HCT116 (cell line): ENCODE results near the gene IL19. TPM values are rescaled to one million over a fixed set of nuclear protein-coding genes. Genes with fewer than 3 reads are reported as not detected.

Experiments used
- ATAC-seq: fragments of 200-7000 bp; cut with Tn5 transposase; 2 replicates; pipeline ENCODE4 v1.9.1; 2020; ENCODE audit warnings: mild to moderate bottlenecking, moderate library complexity
- BruUV-seq: library from RNA; stranded (reverse); fragments of 400-500 nt; replicated peaks from 2 replicates; lab custom pipeline; 2021; lab: Mats Ljungman, UMichigan
- CTCF ChIA-PET: fragments of 300-600 bp; sonication (Branson Sonifier 250); formaldehyde crosslinking; loops from one replicate; lab custom pipeline; 2021; ENCODE audit warnings: antibody characterized with exemption; lab: Charles Lee
- POLR2A ChIA-PET: fragments of 300-600, 350-600 bp; sonication (Branson Sonifier 250); formaldehyde crosslinking; loops from one replicate; lab custom pipeline; 2021; ENCODE audit warnings: antibody characterized with exemption; lab: Charles Lee
- RAD21 ChIA-PET, 2 experiments: fragments of 300-600 bp; sonication (Branson Sonifier 250); formaldehyde crosslinking; loops; one replicate each; lab custom pipeline; 2023; ENCODE audit warnings: low total read pairs in 2 of 2; ENCODE audit not compliant: uncharacterized antibody in 2 of 2, unreplicated experiment in 2 of 2, low non-redundant PET in 1 of 2; lab: Charles Lee
- DNase-seq: peaks from one replicate; pipeline ENCODE4 v3.0.0-alpha.2; 2010; ENCODE audit warnings: low read depth, low spot score
- H2AFZ ChIP-seq: fragments of 200-600 bp; shearing (Covaris generic), sonication (generic); 2 replicates; pipeline ENCODE4 v1.6.1; 2017; ENCODE audit warnings: low read depth, mixed run types, mixed read lengths, antibody characterized with exemption, low read length; ENCODE audit not compliant: poor library complexity, severe bottlenecking
- H3K27ac ChIP-seq: 2 replicates; pipeline ENCODE4 v1.5.1; 2012; ENCODE audit warnings: low read depth, low read length
- H3K27me3 ChIP-seq: fragments of 200-600 bp; sonication (generic); 2 replicates; pipeline ENCODE4 v1.6.1; 2016; ENCODE audit warnings: mixed run types, low read length, mixed read lengths; ENCODE audit not compliant: insufficient read depth
- H3K36me3 ChIP-seq, 2 experiments: fragments of 200-500 bp in 1 of 2; fragments of 200-600 bp in 1 of 2; sonication (Bioruptor generic) in 1 of 2; sonication (generic) in 1 of 2; 2 replicates each; pipeline versions ENCODE4 v1.5.1 to v1.6.1; 2014 to 2016; ENCODE audit warnings: low read length in 2 of 2, inconsistent platforms in 1 of 2, mixed read lengths in 1 of 2, mixed run types in 1 of 2; ENCODE audit not compliant: insufficient read depth in 2 of 2, control insufficient read depth in 1 of 2
- H3K4me1 ChIP-seq, 2 experiments: fragments of 200-600 bp in 1 of 2; sonication (generic) in 1 of 2; 2 replicates each; pipeline versions ENCODE4 v1.5.1 to v1.6.1; 2012 to 2017; ENCODE audit warnings: low read length in 2 of 2, inconsistent platforms in 1 of 2, mild to moderate bottlenecking in 1 of 2, mixed read lengths in 1 of 2, mixed run types in 1 of 2, moderate library complexity in 1 of 2; ENCODE audit not compliant: insufficient read depth in 2 of 2, control insufficient read depth in 1 of 2
- H3K4me2 ChIP-seq: fragments of 200-600 bp; sonication (generic); 2 replicates; pipeline ENCODE4 v1.6.1; 2017; ENCODE audit warnings: mixed run types, low read length, mixed read lengths
- H3K4me3 ChIP-seq, 2 experiments: fragments of 200-600 bp in 1 of 2; sonication (generic) in 1 of 2; replicated peaks in 1 of 2; 2 replicates each; pipeline ENCODE4 v1.5.1; 2011 to 2016; ENCODE audit warnings: low read length in 2 of 2, control low read depth in 1 of 2, low read depth in 1 of 2, mild to moderate bottlenecking in 1 of 2, mixed read lengths in 1 of 2, mixed run types in 1 of 2
- H3K79me2 ChIP-seq: fragments of 200-600 bp; sonication (generic); 2 replicates; pipeline ENCODE4 v1.6.1; 2017; ENCODE audit warnings: mild to moderate bottlenecking, mixed run types, low read length, moderate library complexity, mixed read lengths; ENCODE audit not compliant: insufficient read depth
- H3K9ac ChIP-seq: fragments of 200-600 bp; sonication (generic); 2 replicates; pipeline ENCODE4 v1.6.1; 2016; ENCODE audit warnings: low read length, mixed read lengths
- H3K9me2 ChIP-seq: fragments of 200-600 bp; sonication (generic), shearing (Covaris generic); 2 replicates; pipeline ENCODE4 v1.6.1; 2017; ENCODE audit warnings: mixed run types, mild to moderate bottlenecking, moderate library complexity; ENCODE audit not compliant: insufficient read depth
- H3K9me3 ChIP-seq, 2 experiments: fragments of 200-500 bp in 1 of 2; fragments of 200-600 bp in 1 of 2; sonication (Bioruptor generic) in 1 of 2; sonication (generic) in 1 of 2; 2 replicates each; pipeline ENCODE4 v1.6.1; 2014 to 2017; ENCODE audit warnings: low read length in 2 of 2, mixed read lengths in 2 of 2, inconsistent platforms in 1 of 2, low read depth in 1 of 2, mild to moderate bottlenecking in 1 of 2, mixed run types in 1 of 2, moderate library complexity in 1 of 2; ENCODE audit not compliant: control insufficient read depth in 1 of 2, insufficient read depth in 1 of 2
- H4K20me1 ChIP-seq: fragments of 200-600 bp; sonication (generic), shearing (Covaris generic); 2 replicates; pipeline ENCODE4 v1.6.1; 2017; ENCODE audit warnings: mixed run types, mild to moderate bottlenecking, moderate library complexity; ENCODE audit not compliant: insufficient read depth
- CBX3 ChIP-seq: IDR thresholded peaks from 2 replicates; pipeline ENCODE4 v1.6.1; 2012; ENCODE audit warnings: low read depth
- CTCF ChIP-seq, 3 experiments: fragments of 200-600 bp in 1 of 3; sonication (generic) in 1 of 3; IDR thresholded peaks in 2 of 3; conservative IDR thresholded peaks in 1 of 3; 2 replicates each; pipeline ENCODE4 v1.5.1; 2012 to 2017; ENCODE audit warnings: low read depth in 2 of 3, low read length in 2 of 3, antibody characterized with exemption in 1 of 3, borderline replicate concordance in 1 of 3, control low read depth in 1 of 3, mild to moderate bottlenecking in 1 of 3, mixed read lengths in 1 of 3, mixed run types in 1 of 3, moderate library complexity in 1 of 3; ENCODE audit not compliant: insufficient read depth in 1 of 3
- EZH2phosphoT487 ChIP-seq: fragments of 200-600 bp; IDR thresholded peaks from 2 replicates; pipeline ENCODE4 v1.6.1; 2018; ENCODE audit warnings: antibody characterized with exemption, borderline replicate concordance
- FOSL1 ChIP-seq: IDR thresholded peaks from 2 replicates; pipeline ENCODE4 v1.6.1; 2012; ENCODE audit warnings: low read depth
- JUND ChIP-seq: IDR thresholded peaks from 2 replicates; pipeline ENCODE4 v1.6.1; 2012
- POLR2AphosphoS5 ChIP-seq: IDR thresholded peaks from 2 replicates; pipeline ENCODE4 v1.6.1; 2011; ENCODE audit warnings: mild to moderate bottlenecking, low read depth, low read length, moderate library complexity
- RAD21 ChIP-seq: IDR thresholded peaks from 2 replicates; pipeline ENCODE4 v1.6.1; 2012; ENCODE audit warnings: low read depth, mild to moderate bottlenecking
- REST ChIP-seq: IDR thresholded peaks from 2 replicates; pipeline ENCODE4 v1.6.1; 2012; ENCODE audit warnings: low read depth
- SP1 ChIP-seq: IDR thresholded peaks from 2 replicates; pipeline ENCODE4 v1.6.1; 2012; ENCODE audit warnings: low read depth
- SRF ChIP-seq: IDR thresholded peaks from 2 replicates; pipeline ENCODE4 v1.6.1; 2012; ENCODE audit warnings: low read depth
- TCF7L2 ChIP-seq: IDR thresholded peaks from 2 replicates; pipeline ENCODE4 v1.7.0; 2011; ENCODE audit warnings: borderline replicate concordance, inconsistent platforms; ENCODE audit not compliant: insufficient read depth, insufficient read length; ENCODE audit errors: extremely low read depth
- YY1 ChIP-seq: IDR thresholded peaks from 2 replicates; pipeline ENCODE4 v1.6.1; 2011; ENCODE audit warnings: low read length, low read depth, moderate library complexity, mild to moderate bottlenecking; ENCODE audit not compliant: insufficient replicate concordance; ENCODE audit errors: extremely low read depth
- intact Hi-C: fragments of 100-400 bp; cut with micrococcal nuclease; formaldehyde crosslinking; loops from 2 replicates; pipeline ENCODE4 v1.10.0; 2022
- total RNA-seq: library from RNA; stranded (reverse); gene quantifications from one replicate; pipeline ENCODE4 v1.2.1, GENCODE V29; 2021; ENCODE audit not compliant: unreplicated experiment
- TF ChIP-seq, protein P1 (sequence below): IDR thresholded peaks from 2 replicates; pipeline ENCODE4 v1.6.1; 2012
- TF ChIP-seq, protein P2 (sequence below): IDR thresholded peaks from 2 replicates; pipeline ENCODE4 v1.6.1; 2011; ENCODE audit warnings: mild to moderate bottlenecking, low read length, moderate library complexity; ENCODE audit not compliant: insufficient replicate concordance; ENCODE audit errors: extremely low read depth

Gene IL19
- total RNA-seq, 1 experiment from 2014 or later = not detected

DNA sequence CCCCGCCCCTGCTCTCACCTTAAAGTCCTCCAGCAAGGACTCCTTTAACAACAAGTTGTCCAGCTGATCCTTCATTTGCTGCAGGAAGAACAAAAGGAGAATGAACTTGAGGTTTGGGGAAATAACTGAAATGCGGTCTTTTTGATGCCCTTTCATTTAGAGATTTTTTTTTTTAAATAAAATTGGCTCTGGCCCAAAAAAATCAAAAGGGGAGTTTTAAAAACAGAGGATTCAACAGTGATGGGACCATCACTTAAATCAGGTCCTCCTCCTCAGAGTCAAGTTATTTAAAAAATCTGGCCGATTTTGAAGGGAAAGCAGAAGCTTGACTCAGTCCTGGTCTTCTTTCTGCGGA lies 742 bp downstream of the IL19 start:
- Histone ChIP-seq H4K20me1 (no peaks in the 10 kb centered on the region), H3K4me3 (no peak overlapping the region), H3K27ac (no peak overlapping the region), H3K9ac (no peak overlapping the region), H2AFZ (no peak overlapping the region), H3K9me2 (no peaks in the 10 kb centered on the region), H3K36me3 (no peaks in the 10 kb centered on the region), H3K79me2 (no peaks in the 10 kb centered on the region), H3K9me3 (no peaks in the 10 kb centered on the region), H3K4me1 (peaks cover 0 to 3% of the 10 kb centered on the region in 2 experiments; a peak in 2 of 4 replicates), H3K4me2 (no peak overlapping the region), H3K27me3 (peaks cover 23% of the 10 kb centered on the region; the same call in 1 of the 2 replicates)
- intact Hi-C loops = no loop called here
- no peak for TF ChIP-seq CTCF (IDR thresholded peaks at IDR 0.05 in 2 of 3, conservative IDR thresholded peaks at IDR 0.05 in 1 of 3; ENCODE audit: borderline replicate concordance in 1 of 3, insufficient read depth in 1 of 3, low read depth in 2 of 3, low read length in 2 of 3)
- no peak for TF ChIP-seq CBX3
- no peak for TF ChIP-seq FOSL1
- TF ChIP-seq, protein P1, sequence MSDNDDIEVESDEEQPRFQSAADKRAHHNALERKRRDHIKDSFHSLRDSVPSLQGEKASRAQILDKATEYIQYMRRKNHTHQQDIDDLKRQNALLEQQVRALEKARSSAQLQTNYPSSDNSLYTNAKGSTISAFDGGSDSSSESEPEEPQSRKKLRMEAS = no peak
- no peak for TF ChIP-seq YY1
- TF ChIP-seq, protein P2, sequence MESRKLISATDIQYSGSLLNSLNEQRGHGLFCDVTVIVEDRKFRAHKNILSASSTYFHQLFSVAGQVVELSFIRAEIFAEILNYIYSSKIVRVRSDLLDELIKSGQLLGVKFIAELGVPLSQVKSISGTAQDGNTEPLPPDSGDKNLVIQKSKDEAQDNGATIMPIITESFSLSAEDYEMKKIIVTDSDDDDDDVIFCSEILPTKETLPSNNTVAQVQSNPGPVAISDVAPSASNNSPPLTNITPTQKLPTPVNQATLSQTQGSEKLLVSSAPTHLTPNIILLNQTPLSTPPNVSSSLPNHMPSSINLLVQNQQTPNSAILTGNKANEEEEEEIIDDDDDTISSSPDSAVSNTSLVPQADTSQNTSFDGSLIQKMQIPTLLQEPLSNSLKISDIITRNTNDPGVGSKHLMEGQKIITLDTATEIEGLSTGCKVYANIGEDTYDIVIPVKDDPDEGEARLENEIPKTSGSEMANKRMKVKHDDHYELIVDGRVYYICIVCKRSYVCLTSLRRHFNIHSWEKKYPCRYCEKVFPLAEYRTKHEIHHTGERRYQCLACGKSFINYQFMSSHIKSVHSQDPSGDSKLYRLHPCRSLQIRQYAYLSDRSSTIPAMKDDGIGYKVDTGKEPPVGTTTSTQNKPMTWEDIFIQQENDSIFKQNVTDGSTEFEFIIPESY = no peak
- no peak for TF ChIP-seq RAD21
- no peak for TF ChIP-seq SRF
- no peak for TF ChIP-seq SP1
- no peak for TF ChIP-seq JUND
- no peak for TF ChIP-seq POLR2AphosphoS5
- TF ChIP-seq REST = no peak
- TF ChIP-seq EZH2phosphoT487 = no peak
- TF ChIP-seq TCF7L2 = no peak
- DNase-seq (no peak), ATAC-seq (no peak)
- ChIA-PET RAD21 (no interaction called here), POLR2A (no interaction called here), CTCF (no interaction called here)
- BruUV-seq = no TSS peak
